ENCODE results near the gene AQP2.
"Not testable (repeated sequence)": the region's sequence is repeated elsewhere in the genome, so short reads cannot be mapped to it uniquely, and the experiment has no call there.

AQP2 gene

DNA sequence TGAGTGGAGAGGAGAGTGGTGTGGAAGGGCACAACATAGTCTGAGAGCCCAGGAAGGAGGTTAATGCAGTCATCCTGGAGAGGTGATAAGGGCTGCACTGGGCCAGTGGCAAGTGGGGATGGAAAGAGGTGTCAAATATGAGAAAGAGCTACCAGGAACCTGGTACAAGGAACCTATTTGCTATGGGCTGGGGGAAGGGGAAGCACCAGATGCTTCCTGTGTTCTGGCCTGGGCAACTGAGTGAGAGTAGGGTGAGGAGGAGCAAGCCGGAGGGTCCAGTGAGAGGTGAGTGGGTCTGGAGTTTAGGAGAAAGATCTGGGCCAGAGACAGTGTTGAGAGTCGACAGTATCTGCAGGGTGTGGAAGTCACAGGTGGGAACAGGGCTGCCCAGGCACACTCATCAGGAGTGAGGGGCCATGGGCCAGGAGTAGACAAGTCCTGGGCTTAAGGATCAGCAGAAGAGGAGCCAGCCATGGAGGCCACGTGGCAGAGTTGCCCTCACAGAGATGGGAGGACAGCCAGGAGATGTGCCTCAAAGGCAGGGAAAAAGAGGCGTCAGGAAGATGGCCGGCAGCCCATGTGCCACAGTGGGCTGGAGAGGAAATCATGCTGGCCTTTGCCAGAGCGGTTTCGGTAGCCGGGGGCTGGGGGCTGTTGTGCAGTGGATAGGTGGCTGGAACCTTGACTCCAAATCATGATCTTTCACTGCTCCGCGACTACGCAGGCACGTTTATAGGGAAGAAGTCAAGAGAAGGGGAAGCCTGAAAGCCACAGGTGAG is 19.3 kb downstream of the AQP2 start:
- DNase-seq (ENCODE audit: low spot score) = no peak

DNA sequence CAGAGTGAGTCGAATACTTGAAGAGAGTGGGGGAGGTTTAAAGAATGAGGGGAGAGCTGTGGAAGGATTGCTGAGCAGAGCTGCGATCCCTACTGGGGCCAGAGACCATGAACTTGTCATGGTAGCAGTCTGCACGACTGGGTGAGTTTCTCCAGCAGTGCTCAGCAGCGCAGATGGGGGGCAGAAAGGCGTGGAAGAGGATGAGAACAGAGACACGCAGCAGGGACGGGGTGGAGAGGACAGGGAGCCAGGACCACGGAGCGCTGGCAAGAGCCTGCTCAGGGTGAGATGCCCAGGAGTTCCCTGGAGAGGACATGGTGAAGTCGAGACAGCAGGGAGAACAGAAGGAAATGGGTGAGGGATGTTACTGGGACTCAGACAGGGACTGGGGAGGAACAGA is 20.1 kb downstream of the AQP2 start:
- peak; percentile 16 for DNase-seq (ENCODE audit: low spot score)

DNA sequence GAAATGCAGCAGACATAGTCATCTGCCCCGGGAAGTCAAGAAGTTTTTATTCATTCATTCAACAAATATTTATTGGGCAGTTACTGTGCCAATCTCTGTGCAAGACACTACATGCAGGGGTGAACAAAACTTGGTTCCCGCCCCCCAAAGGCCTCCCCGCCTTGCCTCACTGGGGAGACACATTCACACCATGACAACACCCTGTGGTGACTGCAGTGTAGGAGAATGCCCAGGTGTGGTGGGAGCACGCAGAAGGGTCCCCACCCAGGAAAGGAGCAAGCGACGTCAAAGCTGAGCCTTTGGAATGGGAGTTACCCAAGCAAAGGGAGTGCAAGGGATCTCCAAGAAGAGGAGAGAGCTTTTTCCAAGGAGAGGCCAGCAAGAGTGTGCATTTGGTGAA is 20.6 kb downstream of the AQP2 start:
- DNase-seq (ENCODE audit: low spot score) = no peak

DNA sequence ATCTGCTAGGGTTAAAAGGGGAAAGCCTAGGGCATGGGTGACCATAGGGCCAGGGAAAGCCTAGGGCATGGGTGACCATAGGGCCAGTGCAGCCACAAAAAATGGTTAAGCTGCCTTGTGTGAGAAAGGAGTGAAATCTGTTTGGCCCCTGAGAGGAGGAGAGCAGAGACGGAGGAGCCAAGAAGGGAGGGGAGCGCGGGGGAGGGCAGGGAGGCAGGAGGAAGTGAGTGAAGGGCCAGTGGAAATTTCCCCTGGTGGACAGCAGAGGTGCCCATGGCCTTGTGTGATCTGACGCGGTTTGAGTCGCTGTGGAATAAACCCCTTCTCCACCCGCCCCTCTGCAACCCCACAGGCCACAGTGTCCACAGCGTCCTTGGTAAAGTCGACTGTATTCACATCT is 21.6 kb downstream of the AQP2 start:
- no peak for DNase-seq (ENCODE audit: low spot score)

DNA sequence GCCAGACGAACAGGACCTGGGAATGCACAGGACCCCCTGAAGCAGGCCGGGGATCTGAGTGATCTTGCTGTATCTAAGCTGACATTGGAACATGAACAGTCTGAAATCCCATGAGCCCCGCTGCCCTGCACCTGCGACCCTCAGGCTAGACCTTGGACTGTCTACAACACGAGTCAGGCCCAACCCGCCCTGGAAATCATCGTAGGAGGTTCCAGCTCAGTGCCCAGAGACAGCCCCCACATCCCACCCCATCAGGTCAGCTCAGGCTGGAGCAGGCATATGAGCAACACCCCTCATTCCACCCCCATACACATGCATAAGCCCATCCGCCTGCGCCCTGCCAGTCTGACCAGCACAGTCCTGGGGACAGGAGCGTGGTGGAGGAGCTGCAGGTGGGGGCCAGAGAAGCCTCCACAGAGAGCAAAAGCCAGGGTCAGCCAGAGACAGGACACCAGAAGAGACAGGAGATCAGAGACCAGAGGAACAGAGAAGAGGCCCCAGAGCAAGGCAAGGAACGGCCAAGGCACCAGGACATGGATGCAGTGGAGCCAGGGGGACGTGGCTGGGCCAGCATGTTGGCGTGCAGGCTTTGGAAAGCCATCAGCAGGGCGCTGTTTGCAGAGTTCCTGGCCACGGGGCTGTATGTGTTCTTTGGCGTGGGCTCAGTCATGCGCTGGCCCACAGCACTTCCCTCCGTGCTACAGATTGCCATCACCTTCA is 22.3 kb downstream of the AQP2 start, which contains the start of gene AQP6:
AQP6 (plus strand) TSS at position 307 of the 720 bp plus-strand sequence; CDS start at position 534, 227 bp downstream.
- no peak for DNase-seq (ENCODE audit: low spot score)

DNA sequence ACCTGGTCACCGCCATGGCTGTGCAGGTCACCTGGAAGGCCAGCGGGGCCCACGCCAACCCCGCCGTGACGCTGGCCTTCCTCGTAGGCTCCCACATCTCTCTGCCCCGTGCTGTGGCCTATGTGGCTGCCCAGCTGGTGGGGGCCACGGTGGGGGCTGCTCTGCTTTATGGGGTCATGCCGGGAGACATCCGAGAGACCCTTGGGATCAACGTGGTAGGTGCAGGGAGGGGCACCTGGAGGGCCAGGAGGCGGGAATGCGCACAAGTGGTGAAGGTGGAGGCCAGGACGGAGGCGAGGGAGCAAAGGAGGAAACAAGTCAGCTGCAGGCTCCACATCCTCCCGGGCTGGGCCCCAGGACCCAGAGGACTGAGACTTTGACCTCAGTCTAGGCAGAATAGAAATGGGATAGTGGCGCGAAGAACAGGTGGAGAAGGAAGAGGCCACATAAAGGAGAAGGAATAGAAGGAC is 22.9 kb downstream of the AQP2 start:
- DNase-seq (ENCODE audit: low spot score) = no peak

DNA sequence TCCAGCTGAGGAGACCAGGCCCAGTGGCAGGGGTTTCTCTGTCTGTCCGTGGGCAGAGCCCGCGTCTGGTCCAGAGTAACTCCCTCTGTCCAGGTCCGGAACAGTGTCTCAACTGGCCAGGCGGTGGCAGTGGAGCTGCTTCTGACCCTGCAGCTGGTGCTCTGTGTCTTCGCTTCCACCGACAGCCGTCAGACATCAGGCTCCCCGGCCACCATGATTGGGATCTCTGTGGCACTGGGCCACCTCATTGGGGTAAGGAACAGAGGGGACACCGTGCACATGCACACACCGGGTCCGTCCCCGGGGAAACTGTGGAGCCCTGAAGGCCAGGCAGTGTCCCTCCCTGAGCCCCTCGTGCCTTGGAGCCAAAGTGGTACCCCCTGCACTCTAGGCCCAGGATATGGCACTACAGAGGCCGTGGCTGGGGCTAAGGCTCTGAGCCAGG is 23.7 kb downstream of the AQP2 start:
- peak; percentile 76 for DNase-seq (ENCODE audit: low spot score)

DNA sequence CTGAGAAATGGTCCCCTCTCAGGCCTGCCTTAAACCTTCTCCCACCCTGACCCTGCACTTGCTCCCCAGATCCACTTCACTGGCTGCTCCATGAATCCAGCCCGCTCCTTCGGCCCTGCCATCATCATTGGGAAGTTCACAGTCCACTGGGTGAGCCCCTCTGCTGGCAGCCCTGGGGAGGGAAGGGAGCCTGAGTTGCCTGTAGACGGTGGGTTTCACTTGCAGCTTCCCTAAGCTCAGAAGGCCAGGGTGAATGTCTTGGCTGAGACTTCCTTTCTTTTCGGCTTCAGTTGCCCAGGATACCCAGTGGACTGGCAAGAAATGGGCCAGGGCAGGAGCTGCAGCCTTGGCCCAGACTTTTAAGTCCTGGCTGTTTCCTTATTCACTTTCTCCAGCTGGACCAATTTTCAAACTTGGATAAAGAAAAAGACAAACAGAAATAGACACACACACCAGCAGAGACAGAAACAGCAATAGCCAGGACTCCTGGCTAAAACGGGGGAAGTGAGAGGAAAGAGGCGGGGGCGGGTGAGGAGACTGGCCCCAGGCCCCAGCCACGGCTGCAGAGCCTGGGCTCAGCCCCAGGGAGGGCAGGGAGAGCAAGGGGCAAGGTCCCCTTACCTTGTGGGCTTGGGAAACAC is 24.3 kb downstream of the AQP2 start:
- no peak for DNase-seq (ENCODE audit: low spot score)

DNA sequence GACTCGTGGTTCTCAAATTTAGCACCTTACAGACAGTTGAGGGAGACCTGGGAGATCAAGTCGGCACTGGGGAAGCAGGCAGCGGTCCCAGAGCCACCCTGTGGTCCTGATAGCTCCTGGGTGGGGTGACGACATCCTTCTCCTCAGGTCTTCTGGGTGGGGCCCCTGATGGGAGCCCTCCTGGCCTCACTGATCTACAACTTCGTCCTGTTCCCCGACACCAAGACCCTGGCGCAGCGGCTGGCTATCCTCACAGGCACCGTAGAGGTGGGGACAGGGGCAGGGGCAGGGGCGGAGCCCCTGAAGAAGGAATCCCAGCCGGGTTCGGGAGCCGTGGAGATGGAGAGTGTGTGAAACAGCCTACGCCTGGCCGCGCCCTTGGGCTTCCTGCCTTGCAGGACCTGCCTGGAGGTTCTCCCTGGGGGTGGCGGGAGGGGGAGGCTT is 24.8 kb downstream of the AQP2 start:
- no peak for DNase-seq (ENCODE audit: low spot score)

DNA sequence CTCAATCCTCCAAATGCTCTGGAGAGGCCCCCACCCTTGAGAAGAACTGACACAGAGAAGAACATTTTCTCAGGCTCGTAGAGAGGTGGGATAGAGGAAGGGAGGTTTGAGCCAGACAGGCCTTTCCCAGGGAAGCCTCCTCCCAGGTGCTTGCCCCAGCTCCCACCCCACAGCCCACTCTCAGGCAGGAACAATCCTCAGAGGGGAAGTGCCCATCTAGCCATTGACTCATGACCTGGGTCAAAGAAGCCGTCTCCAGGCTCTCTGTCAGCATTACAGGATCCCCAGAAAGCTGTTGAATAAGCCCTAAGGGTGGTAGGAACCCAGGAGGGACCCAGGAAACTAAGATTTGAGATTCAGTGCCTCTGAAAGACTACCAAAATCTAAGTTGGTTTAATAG is 26.0 kb downstream of the AQP2 start:
- DNase-seq (ENCODE audit: low spot score) = no peak

DNA sequence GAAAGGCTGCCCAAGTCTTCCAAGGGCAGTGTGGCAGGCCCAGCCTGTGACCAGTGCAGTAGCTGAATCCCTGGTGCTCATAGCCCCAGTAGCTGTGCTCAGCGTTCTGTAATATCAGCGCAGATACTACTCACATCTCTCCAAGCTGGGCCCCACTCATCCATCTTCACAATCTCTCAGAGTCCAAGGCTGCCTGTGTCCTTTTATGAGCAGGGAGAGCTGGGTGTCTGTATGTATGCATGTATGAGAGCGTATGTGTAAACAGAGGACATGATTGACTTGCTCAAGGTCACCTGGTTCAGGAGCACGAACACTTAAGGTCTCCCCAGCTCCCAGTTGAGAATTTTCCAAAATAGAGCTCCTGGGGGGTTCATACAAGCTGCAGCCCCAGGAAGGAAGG is 27.6 kb downstream of the AQP2 start:
- no peak for DNase-seq (ENCODE audit: low spot score)

DNA sequence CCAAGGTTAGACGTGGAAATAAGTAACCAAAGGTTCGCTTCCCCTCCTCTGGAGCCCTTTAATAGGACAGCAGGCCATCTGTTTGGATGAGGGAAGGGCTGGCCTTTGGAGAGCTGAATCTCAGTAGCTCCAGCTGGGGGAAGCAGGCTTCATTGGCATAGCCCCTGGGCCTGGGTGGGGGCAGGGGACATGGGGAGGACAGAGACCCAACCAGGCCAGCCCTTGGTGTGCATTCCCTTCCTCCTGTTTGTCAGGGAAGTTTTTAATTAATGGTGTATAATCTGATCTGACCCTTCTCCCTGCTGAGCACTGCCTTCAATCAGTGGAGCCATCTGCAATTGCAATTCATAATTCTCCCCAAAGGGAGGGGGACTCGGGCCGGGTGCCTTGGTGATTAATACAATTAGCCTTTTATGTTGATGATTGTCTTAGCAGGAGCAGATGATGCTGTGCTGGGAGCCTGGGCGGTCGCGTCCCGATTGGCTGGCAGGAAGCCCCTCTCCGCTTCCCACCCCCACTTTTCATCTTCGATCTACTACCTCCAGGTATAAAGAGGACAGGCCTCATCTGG is 28.6 kb downstream of the AQP2 start:
- DNase-seq (ENCODE audit: low spot score) = no peak

DNA sequence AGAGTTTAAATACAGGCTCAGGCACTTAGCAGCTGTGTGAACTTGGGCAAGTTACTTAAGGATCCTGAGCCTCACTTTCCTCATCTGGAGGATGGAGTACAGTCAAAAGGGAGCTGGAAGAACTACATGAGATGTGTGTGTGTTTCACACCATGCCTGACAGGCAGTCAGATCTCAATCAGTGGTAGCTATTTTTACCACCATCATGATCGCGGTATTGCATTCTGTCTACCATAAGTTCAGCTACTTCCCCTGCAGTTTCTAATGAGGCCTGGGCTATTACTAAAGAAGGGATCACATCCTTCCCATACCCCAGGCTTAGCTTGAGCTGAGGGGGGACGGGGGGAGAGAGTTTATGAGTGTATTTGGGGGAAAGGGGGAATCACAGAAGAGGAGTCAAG is 29.3 kb downstream of the AQP2 start:
- no peak for DNase-seq (ENCODE audit: low spot score)

DNA sequence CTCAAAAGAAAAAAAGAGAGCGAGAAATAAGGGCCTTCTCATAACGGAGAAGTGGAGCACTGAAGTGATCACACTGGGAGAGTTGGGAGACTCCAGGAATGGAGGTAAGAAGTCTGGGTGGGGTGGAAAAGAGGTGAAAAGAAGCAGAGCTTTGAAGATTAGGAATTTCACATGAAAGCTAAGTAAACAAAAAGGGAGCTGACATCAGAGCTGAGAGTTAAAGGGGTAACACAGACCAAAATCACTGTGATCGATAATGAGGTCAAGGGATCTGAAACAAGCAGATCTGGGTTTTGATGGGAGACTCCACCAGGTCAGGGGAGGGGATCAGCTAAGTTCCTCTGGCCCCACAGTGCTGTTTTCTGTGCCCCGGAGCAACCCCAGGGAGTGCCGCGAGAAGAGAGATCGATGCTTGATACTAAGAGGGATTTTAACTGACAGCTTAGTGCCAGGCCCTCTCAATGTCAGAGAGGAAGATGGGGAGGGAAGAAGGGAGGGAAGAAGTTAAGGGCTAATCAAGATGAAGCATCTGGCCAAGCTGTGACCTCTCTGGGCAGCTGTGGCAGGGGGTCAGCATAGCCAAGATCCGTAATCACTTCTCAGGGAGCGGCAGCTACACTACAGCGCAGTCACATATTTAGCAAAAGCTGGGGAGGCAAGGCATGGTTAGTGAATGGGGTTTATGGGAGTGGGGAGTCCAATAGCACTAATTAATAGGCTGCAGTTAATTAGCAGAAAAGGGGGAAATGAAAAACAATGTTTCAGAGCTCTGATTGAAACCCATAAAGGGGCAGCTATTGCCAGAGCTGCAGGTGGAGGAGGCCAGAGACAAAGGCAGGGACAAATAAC is 30.2 kb downstream of the AQP2 start:
- no peak for DNase-seq (ENCODE audit: low spot score)

DNA sequence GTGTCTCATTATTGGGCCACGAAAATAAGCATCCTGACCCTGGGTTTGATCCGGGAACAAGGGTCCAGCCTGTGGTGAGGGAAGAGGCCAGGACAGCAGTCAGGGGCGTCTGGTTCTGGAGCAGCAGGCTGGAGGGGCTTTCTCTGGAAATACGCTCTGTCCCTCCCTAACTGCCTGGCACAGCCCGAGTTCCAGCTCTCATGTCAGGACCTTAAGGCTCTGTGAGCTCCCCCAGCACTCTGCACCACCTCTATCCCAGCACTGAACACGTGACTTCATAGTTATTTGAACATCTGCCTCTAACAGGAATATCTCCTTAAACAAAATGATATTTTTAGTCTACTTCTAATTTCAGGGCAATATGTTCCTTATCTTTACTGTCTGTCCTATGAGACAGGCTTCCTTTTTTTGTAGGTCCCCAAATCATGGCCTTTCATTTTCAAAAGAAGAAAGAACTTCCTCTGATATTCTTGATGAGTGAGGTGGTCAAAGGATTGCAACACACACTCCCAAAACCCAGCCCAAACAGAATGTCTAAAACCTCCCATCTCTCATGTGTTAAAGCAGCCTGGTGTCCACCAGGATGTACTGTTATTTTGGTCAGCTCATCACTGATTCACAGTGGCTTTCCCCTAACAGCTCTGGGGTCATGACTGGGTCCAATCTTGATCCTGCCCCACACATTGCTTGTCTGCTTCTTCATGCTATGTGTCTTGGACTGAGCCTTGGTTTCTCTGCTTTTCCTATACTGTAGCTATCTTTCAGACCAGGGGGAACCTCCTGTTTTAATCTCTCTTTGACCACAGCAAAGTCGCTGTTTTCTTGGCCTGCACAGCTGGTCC is 31.9 kb downstream of the AQP2 start:
- DNase-seq (ENCODE audit: low spot score) = no peak

DNA sequence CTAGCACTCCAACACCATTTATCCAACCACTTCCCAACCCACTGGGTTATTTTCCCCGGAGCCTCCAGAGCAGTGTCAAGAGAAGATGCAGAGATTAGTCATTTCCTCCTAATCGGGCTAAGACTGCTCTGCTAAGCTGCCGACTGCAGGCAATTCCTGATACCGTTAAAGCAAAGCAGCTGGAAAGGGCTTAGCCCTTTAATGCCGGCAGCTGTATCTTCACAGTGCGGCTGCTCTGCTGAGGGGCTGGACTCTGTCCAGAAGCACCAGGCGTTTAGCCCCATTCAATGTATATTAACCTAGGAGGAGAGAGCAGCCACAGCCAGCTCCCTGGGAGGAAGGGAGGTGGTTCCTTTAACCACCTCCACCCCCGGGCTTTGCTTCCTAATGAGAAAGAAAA is 33.4 kb downstream of the AQP2 start:
- DNase-seq (ENCODE audit: low spot score) = no peak

DNA sequence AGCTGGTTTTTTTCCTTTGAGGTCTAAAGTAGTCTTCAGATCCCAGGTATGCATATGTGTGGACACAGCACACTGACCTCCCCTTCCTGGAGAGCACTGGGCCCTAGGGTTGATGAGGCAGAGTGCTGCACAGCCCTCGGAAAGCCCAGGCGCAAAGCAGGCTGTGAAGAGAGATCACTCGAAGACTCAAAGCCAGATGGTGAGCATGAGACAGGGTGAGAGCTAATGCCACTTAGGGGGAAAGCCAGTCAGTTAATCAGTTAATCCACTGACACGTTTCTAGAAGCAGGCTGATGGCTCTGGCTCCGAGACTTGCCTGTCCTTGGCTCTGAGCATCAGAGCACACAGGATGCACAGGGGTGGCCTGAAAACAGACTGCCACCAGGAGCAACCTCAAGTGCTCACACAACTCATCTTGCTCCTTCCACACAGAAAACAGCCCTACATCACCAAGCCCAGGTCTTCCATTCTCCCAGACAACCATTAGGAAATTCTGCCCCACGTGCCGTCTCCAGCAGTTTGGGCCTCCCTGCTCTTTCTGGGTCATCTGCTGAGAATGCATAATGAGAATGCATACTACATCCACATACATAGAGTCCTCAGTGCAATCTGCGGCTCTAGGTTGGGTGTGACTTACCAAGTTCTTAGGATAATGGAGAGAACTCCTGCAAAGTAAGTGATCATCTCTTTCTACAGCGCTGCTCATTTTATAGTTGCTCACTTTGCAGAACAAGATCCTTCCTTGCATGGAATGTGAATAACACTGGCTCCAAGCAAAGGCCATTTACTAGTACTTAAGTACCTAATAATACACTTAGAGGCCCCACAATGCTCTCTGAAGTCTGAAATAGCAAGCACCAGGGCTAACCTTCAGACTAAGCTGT is 34.2 kb downstream of the AQP2 start:
- DNase-seq (ENCODE audit: low spot score) = no peak

DNA sequence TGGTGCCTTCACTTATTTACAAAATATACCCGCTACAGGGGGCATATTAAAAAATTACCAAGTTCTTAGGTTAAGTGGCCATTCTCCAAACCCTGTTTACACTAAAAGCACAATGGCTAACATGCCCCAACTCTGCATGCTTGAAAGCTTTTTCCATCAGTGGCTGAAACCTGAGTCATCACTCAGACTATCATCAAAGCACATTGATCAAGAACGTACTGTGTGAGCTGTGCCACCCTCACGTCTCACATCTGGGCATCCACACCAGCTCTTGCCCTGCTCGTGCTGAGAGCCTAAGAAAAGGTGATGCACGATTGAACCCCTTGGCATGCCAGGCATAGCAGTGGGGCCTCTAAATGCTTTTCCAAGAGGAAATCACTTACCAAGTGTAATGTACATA is 35.4 kb downstream of the AQP2 start:
- DNase-seq (ENCODE audit: low spot score) = no peak

DNA sequence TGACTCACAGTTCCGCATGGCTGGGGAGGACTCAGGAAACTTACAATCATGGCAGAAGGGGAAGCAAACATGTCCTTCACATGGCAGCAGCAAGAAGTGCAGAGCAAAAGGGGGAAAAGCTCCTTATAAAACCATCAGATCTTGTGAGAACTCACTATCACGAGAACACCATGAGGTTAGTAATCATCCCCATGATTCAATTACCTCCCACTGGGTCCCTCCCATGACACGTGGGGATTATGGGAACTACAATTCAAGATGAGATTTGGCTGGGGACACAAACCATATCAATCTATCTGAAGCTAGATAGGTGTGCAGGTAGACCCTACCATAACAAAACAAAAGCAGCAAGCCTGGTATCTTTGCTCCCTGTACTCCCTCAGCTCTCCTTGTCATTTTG is 35.9 kb downstream of the AQP2 start:
- DNase-seq (ENCODE audit: low spot score) = not testable (repeated sequence)

All from HuH-7 (cell line).